ENCODE measurements around the gene ZPLD1.

The ZPLD1 gene

DNA sequence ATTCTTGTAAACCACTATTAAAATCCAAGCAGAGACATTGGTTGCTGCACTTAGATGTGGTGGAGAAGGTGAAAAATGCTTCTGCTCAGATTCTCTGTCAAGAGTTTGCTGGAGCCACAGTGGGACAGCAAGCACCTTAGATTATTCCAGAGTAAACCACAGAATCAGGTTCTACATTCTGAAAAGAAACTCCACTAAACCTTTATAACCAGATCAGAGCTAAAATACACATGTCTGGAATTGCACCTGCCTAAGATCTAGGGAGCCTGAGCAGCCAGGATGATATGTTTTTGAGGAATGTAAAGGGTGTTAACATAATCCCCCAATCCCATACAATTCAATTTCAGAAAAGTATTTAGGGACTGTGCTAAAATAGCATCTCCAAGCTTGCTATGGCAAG is at the start of gene ZPLD1:
Gene ZPLD1, plus strand, starts transcription at position 301 of the 400 bp plus-strand sequence. CDS start 3,473 bp downstream, outside the sequence.
- intact Hi-C loops (cut with DNase I) = no loop called here
- no peak for DNase-seq

DNA sequence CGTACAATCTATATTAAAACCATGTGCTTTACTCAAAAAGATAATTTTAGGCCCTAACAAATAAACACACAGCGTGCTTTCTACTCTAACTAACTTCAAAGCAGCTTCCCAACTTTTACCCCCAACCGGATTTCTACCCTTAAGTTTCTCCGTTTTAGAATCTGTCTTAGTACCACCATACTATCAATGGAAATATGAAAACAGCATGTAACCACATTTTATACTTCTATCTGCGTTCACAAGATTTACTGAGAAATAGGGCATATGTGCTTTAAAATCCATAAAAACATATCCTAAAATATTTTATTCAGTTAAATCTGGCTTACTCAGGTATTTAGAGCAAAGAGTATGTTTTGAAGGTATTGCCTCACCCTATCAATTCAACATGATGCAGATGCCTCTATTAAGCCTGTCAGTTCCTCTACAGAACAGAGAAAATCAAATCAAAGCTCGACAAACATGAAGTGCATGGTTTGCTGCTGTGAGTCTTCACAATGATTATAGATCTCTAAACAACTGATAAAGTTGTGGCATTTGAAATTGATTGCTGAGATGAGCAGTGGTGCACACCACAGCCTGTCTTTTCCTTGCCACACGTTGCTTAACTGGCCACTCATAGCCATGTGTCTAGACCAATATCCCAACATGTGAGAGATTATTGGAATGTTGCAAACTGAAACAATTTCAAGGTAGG is 44.5 kb upstream of the ZPLD1 start:
- intact Hi-C loops (cut with DNase I) = no loop called here
- DNase-seq = no peak

DNA sequence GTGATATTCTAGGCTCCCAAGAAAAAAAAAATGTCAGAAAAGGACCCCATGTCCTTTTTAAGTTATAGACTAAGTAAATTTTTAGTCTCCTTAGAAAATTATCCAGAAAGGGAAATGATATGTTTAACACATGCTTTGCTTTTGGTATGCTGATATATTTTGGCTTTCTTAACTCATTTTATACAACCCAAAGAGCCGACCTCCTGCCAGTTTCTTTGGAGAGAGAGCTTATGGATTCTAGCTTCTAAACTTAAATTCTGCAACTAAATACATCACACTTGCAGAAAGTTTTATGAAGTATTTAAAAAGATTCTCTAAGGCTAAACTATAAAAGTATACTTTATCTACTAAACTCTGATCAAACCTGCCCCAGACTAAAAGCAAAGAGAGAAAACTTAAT is 43.9 kb upstream of the ZPLD1 start:
- DNase-seq = no peak
- intact Hi-C loops (cut with DNase I) = no loop called here

DNA sequence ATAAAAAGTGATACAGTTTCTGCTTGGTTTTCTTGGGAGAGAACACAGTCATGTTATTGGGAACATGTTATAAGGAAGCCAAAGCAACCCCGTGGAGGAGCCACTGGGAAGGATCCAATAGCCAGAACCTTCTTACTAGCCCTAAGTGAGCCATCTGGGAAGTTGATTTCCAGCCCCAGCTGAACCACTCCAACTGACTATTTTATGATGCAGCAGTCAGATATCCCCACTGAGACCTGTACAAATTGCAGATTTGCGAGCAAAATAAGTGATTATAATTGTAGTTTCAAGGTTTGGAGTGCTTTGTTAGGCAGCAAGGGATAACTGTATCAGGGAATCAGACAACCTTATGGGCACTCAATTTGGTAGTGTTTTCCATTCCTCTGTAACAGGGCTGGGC is 43.3 kb upstream of the ZPLD1 start:
- DNase-seq = no peak
- intact Hi-C loops (cut with DNase I) = no loop called here

DNA sequence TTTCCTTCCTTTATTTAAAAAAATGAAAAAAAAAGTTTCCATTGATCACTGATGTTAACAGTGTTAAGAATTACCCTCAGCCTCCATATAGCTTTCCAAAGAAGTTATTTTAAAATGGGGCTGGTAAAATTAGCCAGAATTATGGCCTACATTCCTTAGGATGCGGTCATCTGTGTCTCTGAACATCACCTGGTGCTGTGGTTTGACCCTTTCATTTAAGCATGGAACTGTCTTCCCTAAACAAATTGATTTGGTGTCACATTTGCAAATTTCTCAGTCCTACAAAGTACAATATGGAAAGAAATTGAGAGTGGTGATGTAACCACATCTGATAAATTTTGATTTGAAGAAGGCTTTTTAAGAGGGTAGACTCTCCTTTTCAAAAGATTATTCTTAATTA is 40.3 kb upstream of the ZPLD1 start:
- DNase-seq = no peak

DNA sequence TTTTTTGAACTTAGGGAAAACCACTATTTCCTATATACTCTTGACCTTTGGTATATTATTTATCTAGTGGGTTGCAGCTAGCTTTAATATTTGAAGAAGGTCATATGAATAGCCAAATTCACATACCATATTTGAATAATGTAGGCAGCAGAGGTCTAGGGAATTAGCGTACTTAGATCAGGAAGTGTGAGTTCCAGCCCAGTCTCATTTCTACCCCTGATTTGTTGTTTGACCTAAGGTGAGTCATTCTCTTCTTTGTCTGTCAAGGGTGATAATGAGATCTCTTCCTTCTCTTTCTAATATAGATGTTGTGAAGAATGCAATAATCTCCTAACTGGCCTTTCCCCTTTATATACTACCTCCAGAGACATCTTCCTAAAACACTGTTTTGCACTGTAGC is 36.6 kb upstream of the ZPLD1 start:
- intact Hi-C loops (cut with DNase I) = no loop called here
- no peak for DNase-seq

More for the DNA sequence above, 40.3 kb upstream of the ZPLD1 start:
- intact Hi-C loops (cut with DNase I) = no loop called here

DNA sequence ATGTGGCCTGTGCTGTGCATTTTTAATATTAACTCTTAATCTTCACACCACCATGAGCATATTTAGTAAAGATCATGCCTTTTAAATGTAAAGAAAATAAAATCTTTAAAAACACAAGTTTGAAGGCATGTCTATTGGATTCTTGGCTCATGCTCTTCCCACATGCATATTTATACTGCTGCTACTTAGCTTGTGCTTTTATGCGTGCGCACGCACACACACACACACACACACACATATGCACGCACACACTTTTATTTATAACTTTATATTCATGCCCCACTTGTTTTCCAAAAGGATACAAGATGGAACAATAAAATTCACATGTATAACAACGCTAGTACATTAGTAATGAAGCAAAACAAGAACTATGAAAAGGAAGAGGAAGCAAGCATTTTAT is 36.1 kb upstream of the ZPLD1 start:
- DNase-seq = no peak
- intact Hi-C loops (cut with DNase I) = no loop called here

DNA sequence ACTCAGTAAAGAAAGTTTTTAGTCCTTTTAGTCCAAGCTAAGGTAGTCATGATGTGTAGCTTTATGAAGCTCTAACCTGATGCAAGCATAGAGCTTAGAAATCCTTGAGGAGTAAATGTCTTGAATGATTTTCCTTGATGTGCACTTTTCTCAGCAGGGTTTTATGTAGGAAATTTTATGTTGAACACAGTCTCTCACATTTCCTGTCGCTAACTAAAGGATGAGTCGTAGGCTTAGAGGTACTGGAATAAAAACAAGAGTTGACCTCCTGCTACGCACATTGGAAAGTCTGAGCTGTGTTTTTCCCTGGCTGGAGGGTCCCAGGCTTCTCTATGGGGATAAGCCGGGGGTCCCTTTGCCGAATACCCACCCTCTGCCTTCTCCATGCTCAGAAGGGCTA is 34.7 kb upstream of the ZPLD1 start:
- DNase-seq = no peak
- intact Hi-C loops (cut with DNase I) = no loop called here

DNA sequence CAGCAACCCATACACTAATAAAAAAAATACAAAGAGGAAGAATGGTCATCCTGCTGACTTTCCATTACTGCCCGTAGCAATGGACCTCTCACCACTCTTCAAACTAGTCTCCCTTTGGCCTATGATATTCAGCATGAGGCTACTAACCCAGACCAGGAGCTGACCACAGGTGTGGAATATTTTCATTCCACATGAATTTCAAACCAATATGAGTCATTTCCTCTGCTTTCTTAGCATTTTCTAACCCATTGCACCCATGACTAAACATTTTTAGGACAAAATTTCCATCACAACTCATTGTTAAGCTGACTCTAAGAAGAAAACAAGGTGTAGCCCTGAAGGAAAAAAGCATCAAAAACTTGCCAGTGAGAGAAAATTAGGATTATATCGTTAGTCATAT is 34.0 kb upstream of the ZPLD1 start:
- DNase-seq = no peak
- intact Hi-C loops (cut with DNase I) = no loop called here

DNA sequence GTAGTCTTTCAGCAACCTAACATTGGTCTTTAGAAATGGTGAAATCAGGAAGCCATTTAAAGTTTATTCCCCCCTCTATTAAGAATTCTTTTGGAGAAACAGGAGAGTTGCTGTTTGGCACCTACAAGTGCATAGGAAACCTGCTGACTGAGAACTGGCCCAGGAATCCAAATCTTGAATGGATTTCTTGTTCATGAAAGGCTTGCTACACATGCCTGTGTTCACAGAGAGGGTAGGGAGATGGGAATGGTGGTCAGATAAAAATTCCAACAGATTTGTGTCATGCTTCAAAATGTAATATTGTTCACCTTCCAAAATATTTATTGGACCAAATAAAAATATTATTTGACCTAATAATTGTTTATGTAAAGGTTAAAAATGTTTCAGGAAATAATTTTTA is 24.2 kb upstream of the ZPLD1 start:
- DNase-seq = no peak
- intact Hi-C loops (cut with DNase I) = no loop called here

DNA sequence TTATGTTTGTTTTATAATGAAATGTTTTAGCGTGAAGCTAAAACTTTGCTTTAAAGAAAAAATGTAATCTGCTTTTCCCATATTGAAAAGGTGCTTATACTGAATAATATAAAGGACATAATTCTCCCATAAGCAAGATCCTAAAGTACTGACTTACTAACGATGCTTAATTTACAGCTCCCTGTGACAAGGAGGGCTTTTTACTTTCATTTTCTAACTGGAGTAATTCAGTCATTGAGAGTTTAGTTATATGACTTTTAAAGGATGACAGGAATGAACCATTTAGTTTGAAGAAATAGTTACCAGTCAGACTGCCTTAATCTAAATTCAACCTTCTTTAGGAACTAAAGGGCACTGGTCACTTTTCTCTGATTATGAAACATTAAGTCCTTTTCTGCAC is 19.3 kb upstream of the ZPLD1 start:
- intact Hi-C loops (cut with DNase I) = no loop called here
- DNase-seq = no peak

DNA sequence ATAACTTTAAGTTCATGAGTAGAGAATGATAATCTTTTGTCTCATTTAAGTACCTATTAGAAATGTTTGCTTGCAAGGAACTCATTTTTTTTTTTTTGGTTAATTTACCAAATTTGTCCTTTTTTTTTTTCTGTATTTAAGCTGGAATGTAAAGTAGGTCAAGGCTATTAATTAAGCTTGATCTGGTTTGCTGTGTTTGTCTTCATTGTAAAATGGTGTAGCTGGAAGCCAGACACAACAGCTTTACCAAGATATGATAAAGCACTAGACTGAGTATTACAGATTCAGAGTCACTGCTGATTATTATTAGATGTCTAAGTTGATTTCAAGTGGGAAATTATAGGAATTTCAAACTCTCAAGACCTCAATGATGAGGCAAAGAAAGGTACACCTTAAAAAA is 15.0 kb upstream of the ZPLD1 start:
- DNase-seq = no peak
- intact Hi-C loops (cut with DNase I) = no loop called here

DNA sequence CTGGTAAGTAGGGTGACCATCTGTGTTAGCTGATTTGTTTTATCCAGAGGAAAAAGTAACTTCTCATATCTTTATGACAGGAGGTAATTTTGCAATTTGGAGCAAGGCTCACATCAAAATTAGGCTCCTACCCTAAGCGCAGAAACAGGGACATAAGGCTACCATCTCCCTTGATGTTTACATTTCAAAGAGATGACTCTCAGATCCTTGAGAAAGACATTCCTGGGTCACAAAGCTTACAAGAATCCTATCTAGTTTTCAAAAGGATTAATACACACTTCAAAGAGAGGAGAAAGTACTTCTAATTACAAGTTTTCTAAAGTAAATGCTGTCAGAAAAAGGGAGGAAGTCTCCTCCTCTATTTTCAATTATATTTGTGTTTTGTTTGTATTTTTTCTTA is 7.0 kb downstream of the ZPLD1 start:
- no peak for DNase-seq
- intact Hi-C loops (cut with DNase I) = no loop called here

DNA sequence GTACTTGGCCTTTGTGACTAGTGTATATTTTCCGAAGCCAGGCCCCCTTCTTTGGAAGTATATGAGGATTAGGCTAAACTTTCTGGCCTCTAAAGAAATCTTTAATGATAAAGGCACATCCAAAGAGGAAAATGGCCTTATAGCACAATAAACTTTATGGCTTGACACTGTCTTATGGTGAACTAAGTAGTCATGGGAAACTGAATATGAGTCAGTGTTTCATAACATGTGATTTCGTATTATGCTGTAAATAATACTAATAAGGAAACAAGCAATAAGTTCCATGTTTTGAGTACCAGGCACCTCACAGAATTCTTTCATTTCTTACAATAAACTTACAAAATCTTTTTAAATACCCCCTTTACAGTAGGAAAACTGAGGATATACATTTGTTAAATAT is 8.2 kb downstream of the ZPLD1 start:
- intact Hi-C loops (cut with DNase I) = no loop called here
- no peak for DNase-seq

DNA sequence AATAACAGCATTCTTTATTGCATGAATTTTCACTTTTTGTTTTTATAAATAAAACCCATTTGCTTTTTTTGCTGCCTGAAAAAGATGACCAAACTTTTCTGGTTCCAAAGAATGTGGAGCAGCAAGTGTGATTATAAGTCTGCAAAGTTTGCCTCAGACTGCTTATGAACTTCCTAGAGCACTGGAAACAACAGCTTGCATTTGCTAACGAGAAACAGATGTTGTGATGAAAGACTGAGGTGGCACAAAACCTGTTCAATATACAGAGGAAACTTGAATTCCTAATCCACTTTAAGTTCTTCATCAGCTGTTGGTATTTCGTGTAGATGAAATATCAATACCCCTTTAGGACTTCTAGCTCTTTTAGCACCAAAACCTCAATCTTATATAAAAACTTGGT is 9.3 kb downstream of the ZPLD1 start:
- no peak for DNase-seq
- intact Hi-C loops (cut with DNase I) = no loop called here

DNA sequence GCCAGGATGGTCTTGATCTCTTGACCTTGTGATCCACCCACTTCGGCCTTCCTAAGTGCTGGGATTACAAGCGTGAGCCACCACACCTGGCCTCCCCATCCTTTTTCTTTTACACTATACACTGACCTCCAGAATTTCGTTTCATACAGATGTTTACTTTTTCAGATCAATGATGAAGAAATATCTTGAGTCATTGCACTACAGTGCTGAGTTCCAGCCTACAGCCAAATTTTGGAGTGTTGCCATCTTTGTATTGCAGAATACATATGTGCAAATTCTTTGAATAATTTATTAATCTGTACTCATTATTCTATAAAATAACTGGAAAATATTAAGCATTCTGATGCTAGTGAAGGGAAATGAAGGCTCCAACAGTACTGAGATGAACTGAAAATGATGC is 12.5 kb downstream of the ZPLD1 start:
- intact Hi-C loops (cut with DNase I) = no loop called here
- no peak for DNase-seq

DNA sequence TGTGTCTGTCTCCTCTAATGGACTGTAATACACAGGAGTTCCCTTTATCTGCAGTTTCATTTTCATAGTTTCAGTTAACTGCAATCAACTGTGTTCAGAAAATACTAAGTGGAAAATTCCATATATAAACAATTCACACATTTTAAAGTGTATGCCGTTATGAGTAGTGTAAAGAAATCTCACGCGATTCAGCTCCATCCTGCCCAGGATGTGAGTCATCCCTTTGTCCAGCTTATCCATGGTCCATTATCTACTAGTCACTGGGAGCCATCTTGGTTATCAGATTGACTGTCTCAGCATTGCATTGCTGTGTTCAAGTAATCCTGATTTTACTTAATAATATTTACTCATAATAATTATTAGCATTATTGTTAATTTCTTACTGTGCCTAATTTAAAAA is 14.5 kb downstream of the ZPLD1 start:
- DNase-seq = no peak
- intact Hi-C loops (cut with DNase I) = no loop called here

DNA sequence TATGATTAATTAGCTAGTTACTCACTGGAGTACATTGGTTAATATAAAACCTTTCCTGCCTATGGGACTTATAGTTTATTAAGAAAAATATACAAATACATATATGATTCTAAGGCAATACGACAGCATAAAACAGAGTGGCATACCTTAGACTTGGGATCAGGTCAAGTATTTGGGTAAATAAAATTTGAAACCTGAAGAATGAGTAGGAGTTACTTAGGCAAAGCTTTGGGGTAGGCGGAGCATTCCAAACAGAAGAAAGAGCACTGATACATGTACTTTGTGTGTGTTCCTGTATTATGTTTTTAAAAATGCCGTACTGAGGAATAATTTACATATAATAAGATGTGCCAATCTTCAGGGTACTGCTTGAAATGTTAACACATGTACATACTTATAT is 15.1 kb downstream of the ZPLD1 start:
- DNase-seq = no peak
- intact Hi-C loops (cut with DNase I) = no loop called here

DNA sequence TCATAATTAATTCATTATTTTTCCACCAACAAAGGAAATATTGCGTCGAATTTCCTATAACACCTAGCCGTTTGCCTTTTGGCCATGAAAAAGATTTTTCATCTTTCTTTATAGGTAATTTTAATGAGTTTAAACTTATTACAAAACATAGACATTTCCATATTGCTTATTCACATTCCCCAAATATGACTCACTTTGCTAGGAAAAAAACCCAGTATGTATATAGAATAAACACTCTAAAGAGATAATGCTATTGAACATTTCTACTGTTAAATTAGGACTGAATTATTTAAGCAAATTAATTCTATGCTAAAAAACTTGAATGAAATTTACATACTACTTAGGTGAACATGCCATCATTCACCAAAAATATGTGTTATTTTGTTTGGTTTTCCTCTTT is 16.2 kb downstream of the ZPLD1 start:
- DNase-seq = no peak
- intact Hi-C loops (cut with DNase I) = no loop called here

DNA sequence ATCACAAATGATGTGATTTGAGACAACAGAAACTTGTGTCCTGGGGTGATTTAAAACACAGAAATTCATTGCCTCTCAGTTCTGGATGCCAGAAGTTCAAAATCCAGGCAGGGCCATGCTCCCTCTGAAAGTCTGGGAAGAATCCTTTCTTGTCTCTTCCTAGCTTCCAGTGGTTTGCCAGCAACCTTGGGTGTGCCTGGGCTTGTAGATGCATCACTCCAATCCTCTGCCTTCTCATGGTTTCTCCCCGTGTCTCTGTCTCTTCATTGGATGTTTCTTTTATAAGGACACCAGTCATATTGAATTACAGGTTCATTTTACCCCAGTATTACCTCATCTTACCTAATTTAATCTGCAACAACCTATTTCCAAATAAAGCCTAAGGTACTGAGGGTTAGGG is 16.7 kb downstream of the ZPLD1 start:
- no peak for DNase-seq
- intact Hi-C loops (cut with DNase I) = no loop called here

DNA sequence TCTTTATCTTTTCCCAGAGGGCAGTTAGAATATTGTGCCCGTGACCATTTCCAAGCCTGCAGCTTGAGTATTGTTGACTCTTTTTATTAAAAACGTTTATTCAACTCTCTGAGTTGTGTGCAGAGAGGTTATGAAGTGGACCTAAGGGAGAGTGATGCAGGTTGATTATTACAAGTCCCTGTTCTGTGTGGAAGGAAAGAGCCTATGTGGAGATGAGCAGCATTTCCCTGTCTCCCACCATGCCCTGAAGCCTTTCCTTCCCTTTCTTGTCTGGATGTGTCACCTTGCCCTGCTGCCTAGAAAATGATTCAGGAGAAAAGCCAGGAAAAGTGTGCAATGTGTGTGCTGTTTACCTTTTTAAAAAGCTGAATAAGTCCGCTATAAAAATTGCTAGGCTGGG is 19.4 kb downstream of the ZPLD1 start:
- intact Hi-C loops (cut with DNase I) = no loop called here
- no peak for DNase-seq

DNA sequence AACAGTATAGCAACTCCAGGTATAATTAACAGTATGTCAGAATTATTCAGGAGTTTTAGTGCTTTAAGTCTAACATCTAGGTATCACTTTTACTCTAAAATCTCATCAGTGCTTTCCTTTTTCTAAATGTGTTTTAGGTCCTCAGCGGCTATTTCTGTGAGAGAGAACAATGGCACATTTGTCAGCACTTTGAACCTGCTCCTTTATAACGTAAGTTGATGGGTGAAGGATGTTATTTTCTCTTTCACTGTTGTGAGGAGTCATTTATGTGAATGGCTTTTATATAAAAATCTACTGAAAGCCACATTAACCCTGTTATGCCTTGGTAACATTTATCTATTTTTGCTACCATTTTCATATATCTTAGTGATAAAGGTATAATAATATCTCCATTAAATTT is 22.8 kb downstream of the ZPLD1 start:
- DNase-seq = no peak
- intact Hi-C loops (cut with DNase I) = no loop called here

DNA sequence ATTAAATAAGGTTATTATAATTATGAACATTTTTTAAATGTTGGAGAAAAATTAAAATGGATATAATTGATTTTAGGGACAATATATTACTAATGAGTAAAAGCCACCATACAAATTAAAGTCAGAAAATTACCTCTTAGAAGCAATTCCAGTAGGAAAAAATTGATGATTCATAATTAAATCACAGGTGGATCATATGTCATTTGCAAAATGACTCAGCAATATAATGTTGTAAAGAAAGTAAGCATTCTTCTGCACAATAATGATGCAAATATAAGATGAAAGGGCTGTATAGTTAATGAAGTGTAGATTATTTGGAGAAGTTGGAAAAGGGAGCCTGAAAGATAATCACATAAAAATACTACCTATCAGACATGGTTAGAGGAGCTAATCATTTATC is 25.8 kb downstream of the ZPLD1 start:
- DNase-seq = no peak
- intact Hi-C loops (cut with DNase I) = no loop called here
